ENCODE results near the gene WDR64. TPM values are rescaled to one million over a fixed set of nuclear protein-coding genes. Genes with fewer than 3 reads are reported as not detected.
"Not testable (repeated sequence)": the region's sequence is repeated elsewhere in the genome, so short reads cannot be mapped to it uniquely, and the experiment has no call there.

Gene WDR64
- total and polyA plus RNA-seq, 5 donors, result 0.29 to 0.54 TPM; not detected in 3

GRCh38 chr1:241659016-241659415 lies 6.9 kb downstream of the WDR64 start:
- H3K27ac ChIP-seq (ENCODE audit: low read length); H3K4me1 ChIP-seq (ENCODE audit: control insufficient read depth, insufficient read depth, low read length); ATAC-seq; H3K27me3 ChIP-seq (ENCODE audit: control insufficient read depth, insufficient read depth); H3K9me3 ChIP-seq (ENCODE audit: control insufficient read depth, low read length); intact Hi-C loops (cut with DNase I); H3K4me3 ChIP-seq (ENCODE audit: low read length); DNase-seq: not testable (repeated sequence)
- WGBS, result 90% methylated on average over 2 of the region's 2 CpGs

DNA sequence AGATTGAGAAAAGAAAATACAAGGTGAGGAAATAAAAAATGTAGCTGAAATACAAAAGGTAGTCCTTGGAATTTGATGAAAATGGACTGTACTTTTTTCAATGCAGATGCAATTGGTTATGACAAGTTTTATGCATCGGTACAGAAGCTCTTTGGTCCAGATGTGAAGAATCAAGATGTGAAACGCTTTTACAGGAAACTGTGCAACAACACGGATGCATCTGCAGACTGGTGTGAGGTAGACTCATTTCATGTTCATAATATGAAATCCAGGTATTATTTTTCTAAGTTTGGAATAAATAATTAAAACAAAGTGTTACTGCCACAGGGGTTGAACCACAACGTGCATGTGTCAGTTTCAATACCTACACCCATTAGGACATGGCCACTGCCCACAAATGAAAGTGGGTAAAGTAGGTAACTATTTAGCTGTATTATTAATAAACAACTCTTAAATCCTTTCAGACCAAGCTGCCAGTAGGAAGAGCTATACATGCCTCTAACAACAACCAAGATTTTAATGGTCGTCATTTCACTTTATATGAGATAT lies 8.4 kb downstream of the WDR64 start:
- 87% methylated on average over 5 of the region's 5 CpGs for WGBS
- DNase-seq, result no peak
- intact Hi-C loops (cut with DNase I), result no loop called here
- no peaks in the 10 kb centered on the region for H3K27me3 ChIP-seq (ENCODE audit: control insufficient read depth, insufficient read depth)
- H3K27ac ChIP-seq (ENCODE audit: low read length), result no peak overlapping the region
- no peak for ATAC-seq
- no peaks in the 10 kb centered on the region for H3K4me1 ChIP-seq (ENCODE audit: control insufficient read depth, insufficient read depth, low read length)
- H3K9me3 ChIP-seq (ENCODE audit: control insufficient read depth, low read length), result no peaks in the 10 kb centered on the region
- H3K4me3 ChIP-seq (ENCODE audit: low read length), result no peak overlapping the region

DNA sequence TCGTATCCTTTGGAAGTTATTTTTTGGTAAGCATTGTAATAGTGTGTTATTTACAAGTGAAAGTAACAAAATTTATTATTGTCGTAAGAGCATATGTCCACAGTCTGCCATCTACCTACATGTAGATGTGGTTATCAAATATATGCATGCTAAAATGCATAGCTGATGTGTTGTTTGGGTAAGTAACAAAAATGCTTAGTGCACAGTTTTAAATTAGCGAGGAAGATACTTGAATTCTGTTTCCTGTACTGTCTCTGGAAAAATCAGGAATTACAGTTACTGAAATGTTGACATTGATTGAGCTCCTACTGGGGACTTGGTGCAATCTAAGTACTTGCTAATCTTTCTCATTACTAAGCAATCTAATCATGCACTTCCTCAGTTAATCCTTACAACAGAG lies 14.3 kb downstream of the WDR64 start:
- WGBS, result 85% methylated on average over 3 of the region's 3 CpGs
- no peaks in the 10 kb centered on the region for H3K27me3 ChIP-seq (ENCODE audit: control insufficient read depth, insufficient read depth)

GRCh38 chr1:241672301-241672700 lies 20.2 kb downstream of the WDR64 start:
- H3K27ac ChIP-seq (ENCODE audit: low read length), result no peak overlapping the region
- H3K9me3 ChIP-seq (ENCODE audit: control insufficient read depth, low read length), result no peaks in the 10 kb centered on the region
- H3K4me1 ChIP-seq (ENCODE audit: control insufficient read depth, insufficient read depth, low read length), result no peaks in the 10 kb centered on the region
- ATAC-seq (no peak), DNase-seq (no peak)
- H3K4me3 ChIP-seq (ENCODE audit: low read length), result no peak overlapping the region
- intact Hi-C loops (cut with DNase I), result no loop called here
- WGBS, result 90% methylated on average over 1 of the region's 1 CpG
- H3K27me3 ChIP-seq (ENCODE audit: control insufficient read depth, insufficient read depth), result no peaks in the 10 kb centered on the region

More for the DNA sequence above, 14.3 kb downstream of the WDR64 start:
- Histone ChIP-seq H3K4me3 (ENCODE audit: low read length) (no peak overlapping the region), H3K9me3 (ENCODE audit: control insufficient read depth, low read length) (no peaks in the 10 kb centered on the region), H3K27ac (ENCODE audit: low read length) (no peak overlapping the region), H3K4me1 (ENCODE audit: control insufficient read depth, insufficient read depth, low read length) (no peaks in the 10 kb centered on the region)
- ATAC-seq (no peak), DNase-seq (no peak)
- intact Hi-C loops (cut with DNase I), result no loop called here

DNA sequence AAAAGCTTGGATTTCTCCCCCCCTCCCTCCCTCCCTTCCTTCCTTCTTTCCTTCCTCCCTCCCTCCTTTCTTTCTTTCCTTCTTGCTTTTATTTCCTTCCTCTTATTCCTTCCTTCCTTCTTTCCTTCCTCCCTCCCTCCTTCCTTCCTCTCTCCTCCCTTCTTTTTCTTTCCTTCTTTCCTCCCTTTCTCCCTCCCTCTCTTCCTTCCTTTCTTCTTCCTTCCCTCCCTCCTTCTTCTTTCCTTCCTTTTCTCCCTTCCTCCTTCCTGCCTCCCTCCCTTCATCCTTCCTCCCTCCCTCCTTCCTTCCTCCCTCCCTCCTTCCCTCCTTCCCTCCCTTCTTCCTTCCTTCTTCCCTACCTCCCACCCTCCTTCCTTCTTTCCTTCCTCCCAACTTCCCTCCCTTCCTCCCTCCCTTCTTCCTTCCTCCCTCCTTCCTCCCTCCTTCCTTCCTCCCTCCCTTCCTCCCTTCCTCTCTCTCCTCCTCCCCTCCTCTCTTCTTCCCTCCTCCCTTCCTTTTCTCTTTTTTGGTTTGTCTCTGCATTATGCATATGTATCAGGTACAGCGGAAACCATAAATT lies 22.8 kb downstream of the WDR64 start:
- whole genome bisulfite sequencing, result 95% methylated on average over 1 of the region's 1 CpG

DNA sequence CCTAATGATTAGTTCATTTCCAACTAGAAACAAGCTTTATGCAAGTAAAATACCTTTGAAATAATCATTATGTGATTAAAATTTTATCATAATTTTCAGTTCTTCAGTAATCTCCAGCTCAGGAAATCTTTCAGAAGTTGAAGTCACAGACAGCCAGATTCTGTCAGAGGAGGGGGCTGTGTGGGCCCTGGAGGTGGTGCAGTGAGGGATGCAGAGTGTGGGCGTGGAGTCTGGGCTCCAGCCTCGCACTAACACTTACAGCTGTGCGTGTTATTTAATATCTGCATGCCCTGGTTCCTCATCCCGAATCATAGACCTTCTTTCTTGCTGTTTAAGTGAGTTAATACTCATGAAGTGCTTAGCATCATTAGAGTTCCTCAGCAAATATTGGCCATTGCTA lies 23.9 kb downstream of the WDR64 start:
- 49% methylated on average over 4 of the region's 4 CpGs for WGBS
- intact Hi-C loops (cut with DNase I), result no loop called here

More for the DNA sequence above, 22.8 kb downstream of the WDR64 start:
- H3K4me3 ChIP-seq (ENCODE audit: low read length), result no peak overlapping the region
- ATAC-seq (no peak), DNase-seq (no peak)
- no peak overlapping the region for H3K27ac ChIP-seq (ENCODE audit: low read length)
- H3K27me3 ChIP-seq (ENCODE audit: control insufficient read depth, insufficient read depth), result no peaks in the 10 kb centered on the region
- no peaks in the 10 kb centered on the region for H3K9me3 ChIP-seq (ENCODE audit: control insufficient read depth, low read length)
- H3K4me1 ChIP-seq (ENCODE audit: control insufficient read depth, insufficient read depth, low read length), result no peaks in the 10 kb centered on the region
- intact Hi-C loops (cut with DNase I), result no loop called here

DNA sequence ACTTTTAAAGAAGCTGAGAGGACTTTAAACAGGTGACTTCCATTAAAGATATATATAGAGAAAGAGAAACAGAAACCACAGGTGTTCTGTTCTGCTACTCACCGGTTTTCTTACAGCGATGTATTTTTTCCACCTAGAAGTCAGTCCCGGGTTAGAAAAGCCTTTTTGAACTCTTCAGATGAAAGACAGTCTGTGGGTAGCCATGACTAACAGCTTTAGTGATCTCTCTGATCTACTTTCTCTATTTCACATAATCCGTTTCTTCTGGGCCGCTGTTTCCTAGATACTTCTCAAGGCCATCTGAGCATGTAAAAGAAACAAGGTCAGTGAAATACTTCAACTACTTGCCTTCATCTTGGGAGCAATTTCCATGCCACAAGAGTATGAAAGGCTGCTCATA lies 25.1 kb downstream of the WDR64 start:
- no peak for DNase-seq
- Histone ChIP-seq H3K4me1 (ENCODE audit: control insufficient read depth, insufficient read depth, low read length) (no peaks in the 10 kb centered on the region), H3K27me3 (ENCODE audit: control insufficient read depth, insufficient read depth) (no peaks in the 10 kb centered on the region), H3K27ac (ENCODE audit: low read length) (no peak overlapping the region), H3K4me3 (ENCODE audit: low read length) (no peak overlapping the region), H3K9me3 (ENCODE audit: control insufficient read depth, low read length) (no peaks in the 10 kb centered on the region)
- no peak for ATAC-seq
- intact Hi-C loops (cut with DNase I), result no loop called here
- 73% methylated on average over 5 of the region's 5 CpGs for WGBS

More for the DNA sequence above, 23.9 kb downstream of the WDR64 start:
- no peaks in the 10 kb centered on the region for H3K27me3 ChIP-seq (ENCODE audit: control insufficient read depth, insufficient read depth)
- no peak for ATAC-seq
- no peaks in the 10 kb centered on the region for H3K4me1 ChIP-seq (ENCODE audit: control insufficient read depth, insufficient read depth, low read length)
- H3K27ac ChIP-seq (ENCODE audit: low read length), result no peak overlapping the region
- H3K4me3 ChIP-seq (ENCODE audit: low read length), result no peak overlapping the region
- no peaks in the 10 kb centered on the region for H3K9me3 ChIP-seq (ENCODE audit: control insufficient read depth, low read length)
- no peak for DNase-seq

- H3K9me3 ChIP-seq (ENCODE audit: control insufficient read depth, low read length), result no peaks in the 10 kb centered on the region
- DNase-seq (no peak), ATAC-seq (no peak)
- H3K27me3 ChIP-seq (ENCODE audit: control insufficient read depth, insufficient read depth), result no peaks in the 10 kb centered on the region
- H3K27ac ChIP-seq (ENCODE audit: low read length), result no peak overlapping the region
- H3K4me1 ChIP-seq (ENCODE audit: control insufficient read depth, insufficient read depth, low read length), result no peaks in the 10 kb centered on the region
- intact Hi-C loops (cut with DNase I), result no loop called here
- no peak overlapping the region for H3K4me3 ChIP-seq (ENCODE audit: low read length)
- 66% methylated on average over 2 of the region's 2 CpGs for WGBS
Observed at GRCh38 chr1:241678536-241678935, 26.5 kb downstream of the WDR64 start.

GRCh38 chr1:241679404-241679803 lies 27.3 kb downstream of the WDR64 start:
- no peak overlapping the region for H3K4me3 ChIP-seq (ENCODE audit: low read length)
- H3K27me3 ChIP-seq (ENCODE audit: control insufficient read depth, insufficient read depth), result no peaks in the 10 kb centered on the region
- no peak for ATAC-seq
- DNase-seq, result no peak
- H3K9me3 ChIP-seq (ENCODE audit: control insufficient read depth, low read length), result no peaks in the 10 kb centered on the region
- no peaks in the 10 kb centered on the region for H3K4me1 ChIP-seq (ENCODE audit: control insufficient read depth, insufficient read depth, low read length)
- WGBS, result 74% methylated on average over 4 of the region's 4 CpGs
- no peak overlapping the region for H3K27ac ChIP-seq (ENCODE audit: low read length)
- intact Hi-C loops (cut with DNase I), result no loop called here

DNA sequence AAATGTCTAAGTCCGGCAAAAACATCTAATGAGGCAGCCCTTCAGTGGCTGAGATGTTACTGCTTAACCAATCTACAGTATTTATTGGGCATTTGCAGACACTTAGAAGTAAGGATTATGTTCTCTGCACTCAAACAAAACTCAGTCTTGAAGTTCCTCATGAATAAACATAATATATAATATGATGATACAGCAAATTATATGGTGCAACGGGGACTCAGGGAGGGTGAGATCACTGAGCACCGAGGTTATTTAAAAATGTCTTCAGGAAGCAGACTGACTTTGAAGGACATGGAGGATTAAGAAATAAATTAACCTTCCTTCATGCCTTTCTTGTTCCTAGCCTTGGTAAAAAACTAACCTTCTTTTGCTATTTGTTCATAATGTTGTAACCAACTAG lies 27.9 kb downstream of the WDR64 start:
- WGBS, result 76% methylated on average over 3 of the region's 3 CpGs
- intact Hi-C loops (cut with DNase I), result no loop called here
- no peak overlapping the region for H3K27ac ChIP-seq (ENCODE audit: low read length)

GRCh38 chr1:241681861-241682448 lies 29.9 kb downstream of the WDR64 start:
- H3K4me1 ChIP-seq (ENCODE audit: control insufficient read depth, insufficient read depth, low read length); H3K4me3 ChIP-seq (ENCODE audit: low read length); intact Hi-C loops (cut with DNase I); H3K9me3 ChIP-seq (ENCODE audit: control insufficient read depth, low read length); H3K27me3 ChIP-seq (ENCODE audit: control insufficient read depth, insufficient read depth); DNase-seq; H3K27ac ChIP-seq (ENCODE audit: low read length); ATAC-seq: not testable (repeated sequence)
- 58% methylated on average over 4 of the region's 4 CpGs for WGBS

More for the DNA sequence above, 27.9 kb downstream of the WDR64 start:
- no peak overlapping the region for H3K4me3 ChIP-seq (ENCODE audit: low read length)
- DNase-seq, result no peak
- H3K27me3 ChIP-seq (ENCODE audit: control insufficient read depth, insufficient read depth), result no peaks in the 10 kb centered on the region
- no peak for ATAC-seq
- no peaks in the 10 kb centered on the region for H3K9me3 ChIP-seq (ENCODE audit: control insufficient read depth, low read length)
- no peaks in the 10 kb centered on the region for H3K4me1 ChIP-seq (ENCODE audit: control insufficient read depth, insufficient read depth, low read length)

All from right cardiac atrium (tissue), 5 donors.